ENCODE measurements around the gene GPLD1. TPM values are rescaled to one million over a fixed set of nuclear protein-coding genes. Genes with fewer than 3 reads are reported as not detected.
"Not testable (repeated sequence)": the region's sequence is repeated elsewhere in the genome, so short reads cannot be mapped to it uniquely, and the experiment has no call there.

GPLD1 gene
- total RNA-seq, 2 experiments from 2014 or later, result 0.51 to 0.72 TPM

GRCh38 chr6:24426729-24427446 lies 62.5 kb downstream of the GPLD1 start:
- TF ChIP-seq, protein P1, sequence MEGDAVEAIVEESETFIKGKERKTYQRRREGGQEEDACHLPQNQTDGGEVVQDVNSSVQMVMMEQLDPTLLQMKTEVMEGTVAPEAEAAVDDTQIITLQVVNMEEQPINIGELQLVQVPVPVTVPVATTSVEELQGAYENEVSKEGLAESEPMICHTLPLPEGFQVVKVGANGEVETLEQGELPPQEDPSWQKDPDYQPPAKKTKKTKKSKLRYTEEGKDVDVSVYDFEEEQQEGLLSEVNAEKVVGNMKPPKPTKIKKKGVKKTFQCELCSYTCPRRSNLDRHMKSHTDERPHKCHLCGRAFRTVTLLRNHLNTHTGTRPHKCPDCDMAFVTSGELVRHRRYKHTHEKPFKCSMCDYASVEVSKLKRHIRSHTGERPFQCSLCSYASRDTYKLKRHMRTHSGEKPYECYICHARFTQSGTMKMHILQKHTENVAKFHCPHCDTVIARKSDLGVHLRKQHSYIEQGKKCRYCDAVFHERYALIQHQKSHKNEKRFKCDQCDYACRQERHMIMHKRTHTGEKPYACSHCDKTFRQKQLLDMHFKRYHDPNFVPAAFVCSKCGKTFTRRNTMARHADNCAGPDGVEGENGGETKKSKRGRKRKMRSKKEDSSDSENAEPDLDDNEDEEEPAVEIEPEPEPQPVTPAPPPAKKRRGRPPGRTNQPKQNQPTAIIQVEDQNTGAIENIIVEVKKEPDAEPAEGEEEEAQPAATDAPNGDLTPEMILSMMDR (IDR thresholded peaks at IDR 0.05), result no peak
- ChIA-PET POLR2A (no interaction called here), CTCF (no interaction called here)
- Mint-ChIP-seq H3K4me3 (no peak overlapping the region), H3K9me3 (no peaks in the 10 kb centered on the region), H3K36me3 (ENCODE audit: low read depth) (peaks cover 17% of the 10 kb centered on the region), H3K27me3 (no peaks in the 10 kb centered on the region), H3K27ac (peak overlapping the region; percentile 3), H3K4me1 (ENCODE audit: low read depth) (no peaks in the 10 kb centered on the region)
- intact Hi-C loops (cut with micrococcal nuclease), result no loop called here
- DNase-seq, result no peak
- ATAC-seq, result no peak

DNA sequence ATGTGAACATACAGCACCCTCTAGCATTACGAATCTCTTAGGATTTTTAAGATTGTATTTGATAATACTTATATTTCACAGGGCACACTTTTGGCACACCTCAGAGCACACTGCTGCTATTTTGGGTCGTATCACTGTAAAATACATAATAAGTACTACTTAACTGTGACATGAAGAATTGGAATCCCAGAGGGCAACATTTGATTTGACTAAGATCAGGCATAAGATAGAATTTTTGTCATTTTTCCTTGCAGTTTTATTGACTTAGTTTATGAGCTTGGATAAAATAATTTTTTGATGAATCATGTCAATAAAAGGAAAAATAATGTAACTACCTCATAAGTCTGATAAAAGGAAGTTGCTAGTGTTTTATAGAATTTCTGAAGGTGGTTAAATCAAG lies 64.3 kb downstream of the GPLD1 start:
- H3K9me3 Mint-ChIP-seq, result no peaks in the 10 kb centered on the region
- CTCF ChIA-PET, result interaction anchor here (0.8 to 2.0 kb wide), 4 partner anchors 9 to 97 kb away, joined by 3 to 8 read pairs (median 4); partner anchors contain the start of gene ALDH5A1
- H3K4me3 Mint-ChIP-seq, result no peak overlapping the region
- H3K27ac Mint-ChIP-seq, result no peak overlapping the region
- DNase-seq (no peak), ATAC-seq (no peak)
- intact Hi-C loops (cut with micrococcal nuclease), result no loop called here
- TF ChIP-seq, protein P1 (IDR thresholded peaks at IDR 0.05), result no peak
- H3K36me3 Mint-ChIP-seq (ENCODE audit: low read depth), result peaks cover 20% of the 10 kb centered on the region
- POLR2A ChIA-PET, result interaction anchor here (0.6 kb wide), 1 partner anchor 314 kb away, joined by 3 read pairs; no protein-coding TSS in a partner anchor
- no peaks in the 10 kb centered on the region for H3K4me1 Mint-ChIP-seq (ENCODE audit: low read depth)
- H3K27me3 Mint-ChIP-seq, result no peaks in the 10 kb centered on the region

- H3K9me3 Mint-ChIP-seq, result no peaks in the 10 kb centered on the region
- no peak overlapping the region for H3K27ac Mint-ChIP-seq
- no peaks in the 10 kb centered on the region for H3K27me3 Mint-ChIP-seq
- no peak for ATAC-seq
- H3K36me3 Mint-ChIP-seq (ENCODE audit: low read depth), result peaks cover 28% of the 10 kb centered on the region
- ChIA-PET POLR2A (no interaction called here), CTCF (no interaction called here)
- H3K4me3 Mint-ChIP-seq, result no peak overlapping the region
- H3K4me1 Mint-ChIP-seq (ENCODE audit: low read depth), result no peaks in the 10 kb centered on the region
- no peak for DNase-seq
- TF ChIP-seq, protein P1 (IDR thresholded peaks at IDR 0.05), result no peak
- intact Hi-C loops (cut with micrococcal nuclease), result no loop called here
Observed at GRCh38 chr6:24419526-24419925, 69.9 kb downstream of the GPLD1 start.

DNA sequence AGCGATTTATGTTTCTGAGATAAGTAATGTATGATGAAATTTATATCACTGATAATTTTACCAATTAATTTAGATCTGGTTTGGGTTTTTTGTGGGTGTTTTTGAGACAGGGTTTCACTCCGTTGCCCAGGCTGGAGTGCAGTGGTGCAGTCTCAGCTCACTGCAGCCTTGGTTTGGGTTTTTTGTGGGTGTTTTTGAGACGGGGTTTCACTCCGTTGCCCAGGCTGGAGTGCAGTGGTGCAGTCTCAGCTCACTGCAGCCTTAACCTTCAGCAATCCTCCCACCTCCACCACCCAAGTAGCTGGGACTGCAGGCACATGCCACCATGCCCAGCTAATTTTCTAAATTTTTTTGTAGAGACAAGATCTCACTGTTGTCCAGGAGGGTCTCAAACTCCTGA lies 73.6 kb downstream of the GPLD1 start:
- ATAC-seq (no peak), DNase-seq (no peak)
- no peak overlapping the region for H3K27ac Mint-ChIP-seq
- ChIA-PET CTCF (interaction anchor here (1.5 kb wide), 1 partner anchor 10 kb away, joined by 3 read pairs; no protein-coding TSS in a partner anchor), POLR2A (interaction anchor here (0.6 kb wide), 1 partner anchor 704 kb away, joined by 3 read pairs; no protein-coding TSS in a partner anchor)
- TF ChIP-seq, protein P1 (IDR thresholded peaks at IDR 0.05), result no peak
- H3K4me1 Mint-ChIP-seq (ENCODE audit: low read depth), result peaks cover 10% of the 10 kb centered on the region
- H3K36me3 Mint-ChIP-seq (ENCODE audit: low read depth), result peaks cover 33% of the 10 kb centered on the region
- intact Hi-C loops (cut with micrococcal nuclease), result no loop called here
- no peak overlapping the region for H3K4me3 Mint-ChIP-seq
- no peaks in the 10 kb centered on the region for H3K27me3 Mint-ChIP-seq
- no peaks in the 10 kb centered on the region for H3K9me3 Mint-ChIP-seq

GRCh38 chr6:24414531-24414930 lies 74.8 kb downstream of the GPLD1 start:
- DNase-seq; H3K27ac Mint-ChIP-seq; H3K9me3 Mint-ChIP-seq; intact Hi-C loops (cut with micrococcal nuclease); ATAC-seq; CTCF ChIA-PET; POLR2A ChIA-PET; H3K27me3 Mint-ChIP-seq; H3K4me3 Mint-ChIP-seq: not testable (repeated sequence)
- H3K4me1 Mint-ChIP-seq (ENCODE audit: low read depth), result peaks cover 12% of the 10 kb centered on the region
- H3K36me3 Mint-ChIP-seq (ENCODE audit: low read depth), result peaks cover 31% of the 10 kb centered on the region

All from activated CD8-positive, alpha-beta T cell treated with anti-CD3 and anti-CD28 coated beads for 36 hours (primary cell).